Renal cortex interstitium (tissue), 11 donors: ENCODE results near the gene NKG7. TPM values are rescaled to one million over a fixed set of nuclear protein-coding genes. Genes with fewer than 3 reads are reported as not detected.

ENCODE experiments used
- DNase-seq, 11 donors: peaks; one replicate each; pipeline ENCODE4 v3.0.0-alpha.2; 2013; ENCODE audit warnings: low read depth in 9 of 11, low spot score in 4 of 11; ENCODE audit errors: extremely low read depth in 1 of 11
- polyA plus RNA-seq, 3 donors: library from polyadenylated mRNA; unstranded; fragments of 120-200 nt; gene quantifications; one replicate each; pipeline ENCODE4 v1.2.1, GENCODE V29; 2013; ENCODE audit not compliant: insufficient read length in 3 of 3

Gene NKG7
- polyA plus RNA-seq, 3 donors: 1.1 to 1.9 (median 1.7) TPM

GRCh38 chr19:51342631-51343569 lies 29.6 kb downstream of the NKG7 start:
- DNase-seq: no peak

- DNase-seq: no peak
These were observed 30.4 kb downstream of the NKG7 start, which contains the start of gene VSIG10L for GRCh38 chr19:51341976-51342580. VSIG10L (minus strand) TSS chr19:51342139; CDS start chr19:51342124, 15 bp downstream.

GRCh38 chr19:51341066-51341465 lies 31.4 kb downstream of the NKG7 start:
- DNase-seq: no peak

- peak in 10 of 11 donors; percentile 72 to 93 (median 88) for DNase-seq
These were observed 32.5 kb downstream of the NKG7 start for GRCh38 chr19:51339687-51340656.

- DNase-seq: no peak
These were observed 33.2 kb downstream of the NKG7 start for GRCh38 chr19:51339313-51339686.

GRCh38 chr19:51338563-51339312 lies 33.7 kb downstream of the NKG7 start:
- DNase-seq: peak in 10 of 11 donors; percentile 58 to 79 (median 72)

GRCh38 chr19:51337861-51338562 lies 34.4 kb downstream of the NKG7 start:
- DNase-seq: no peak

- no peak for DNase-seq
These were observed 35.2 kb downstream of the NKG7 start for GRCh38 chr19:51337141-51337860.

- DNase-seq: no peak
These were observed 38.5 kb downstream of the NKG7 start for GRCh38 chr19:51333836-51334460.

- DNase-seq: no peak
These were observed 40.7 kb downstream of the NKG7 start for GRCh38 chr19:51331716-51332115.

- no peak for DNase-seq
These were observed 41.3 kb downstream of the NKG7 start for GRCh38 chr19:51331193-51331592.

GRCh38 chr19:51330366-51330765 lies 42.1 kb downstream of the NKG7 start:
- DNase-seq: no peak

GRCh38 chr19:51329411-51329810 lies 43.0 kb downstream of the NKG7 start:
- DNase-seq: no peak

GRCh38 chr19:51327066-51328001 lies 45.1 kb downstream of the NKG7 start:
- DNase-seq: peak in 5 of 11 donors; percentile 35 to 54 (median 51)

- no peak for DNase-seq
These were observed 46.0 kb downstream of the NKG7 start for GRCh38 chr19:51326216-51327065.
